Measurements from ENCODE around the gene BCL2.
"Not testable (repeated sequence)": the region's sequence is repeated elsewhere in the genome, so short reads cannot be mapped to it uniquely, and the experiment has no call there.

BCL2 gene

GRCh38 chr18:63197246-63197869, 122.2 kb downstream of the BCL2 start:
- DNase-seq = no peak

GRCh38 chr18:63195326-63196159, 124.0 kb downstream of the BCL2 start:
- no peak for DNase-seq

- DNase-seq = peak; percentile 44
These were observed 126.7 kb downstream of the BCL2 start for GRCh38 chr18:63192885-63193349.

GRCh38 chr18:63192126-63192884, 127.3 kb downstream of the BCL2 start:
- DNase-seq = no peak

GRCh38 chr18:63191413-63191812, 128.2 kb downstream of the BCL2 start:
- no peak for DNase-seq

- DNase-seq = not testable (repeated sequence)
These were observed 128.7 kb downstream of the BCL2 start for GRCh38 chr18:63190838-63191237.

- DNase-seq = no peak
These were observed 129.8 kb downstream of the BCL2 start for GRCh38 chr18:63189817-63190216.

GRCh38 chr18:63189041-63189440, 130.5 kb downstream of the BCL2 start:
- DNase-seq = no peak

- DNase-seq = no peak
These were observed 131.6 kb downstream of the BCL2 start for GRCh38 chr18:63187791-63188460.

- no peak for DNase-seq
These were observed 132.4 kb downstream of the BCL2 start for GRCh38 chr18:63187223-63187574.

GRCh38 chr18:63186520-63187222, 132.9 kb downstream of the BCL2 start:
- no peak for DNase-seq

GRCh38 chr18:63185984-63186383, 133.6 kb downstream of the BCL2 start:
- peak; percentile 72 for DNase-seq

- DNase-seq = no peak
These were observed 135.4 kb downstream of the BCL2 start for GRCh38 chr18:63183952-63184770.

- DNase-seq = no peak
These were observed 136.2 kb downstream of the BCL2 start for GRCh38 chr18:63183378-63183777.

- DNase-seq = no peak
These were observed 136.7 kb downstream of the BCL2 start for GRCh38 chr18:63182861-63183260.

GRCh38 chr18:63182310-63182772, 137.2 kb downstream of the BCL2 start:
- no peak for DNase-seq

GRCh38 chr18:63181706-63182309, 137.8 kb downstream of the BCL2 start:
- DNase-seq = no peak

- DNase-seq = no peak
These were observed 138.6 kb downstream of the BCL2 start for GRCh38 chr18:63180971-63181376.

- no peak for DNase-seq
These were observed 139.2 kb downstream of the BCL2 start for GRCh38 chr18:63180321-63180720.

GRCh38 chr18:63179422-63179821, 140.1 kb downstream of the BCL2 start:
- no peak for DNase-seq

- no peak for DNase-seq
These were observed 140.6 kb downstream of the BCL2 start for GRCh38 chr18:63178971-63179370.
